NK-92 (cell line): ENCODE measurements around the gene ENDOG.
"Not testable (repeated sequence)": the region's sequence is repeated elsewhere in the genome, so short reads cannot be mapped to it uniquely, and the experiment has no call there.

Source experiments
- DNase-seq: peaks from one replicate; lab custom pipeline; 2025; ENCODE audit not compliant: unreplicated experiment; lab: John Stamatoyannopoulos, UW

The ENDOG gene

GRCh38 chr9:128818099-128818838, at the start of gene ENDOG:
ENDOG (plus strand) TSS chr9:128818500; CDS start chr9:128818685, 185 bp downstream.
- peak; percentile 82 for DNase-seq

- no peak for DNase-seq
Observed at GRCh38 chr9:128768606-128769005, 49.7 kb upstream of the ENDOG start.

GRCh38 chr9:128770286-128771030, 47.8 kb upstream of the ENDOG start:
- no peak for DNase-seq

GRCh38 chr9:128771094-128771721, 47.1 kb upstream of the ENDOG start:
- DNase-seq, result no peak

- DNase-seq, result peak; percentile 36
Observed at GRCh38 chr9:128771745-128772519, 46.4 kb upstream of the ENDOG start, which contains the start of gene ZER1. ZER1 (minus strand) TSS chr9:128771927; CDS start chr9:128755565, 16,362 bp downstream.

- DNase-seq, result no peak
Observed at GRCh38 chr9:128773049-128773448, 45.3 kb upstream of the ENDOG start.

- no peak for DNase-seq
Observed at GRCh38 chr9:128774804-128775203, 43.5 kb upstream of the ENDOG start.

GRCh38 chr9:128780093-128780492, 38.2 kb upstream of the ENDOG start:
- not testable (repeated sequence) for DNase-seq

- no peak for DNase-seq
Observed at GRCh38 chr9:128781187-128782070, 36.9 kb upstream of the ENDOG start.

- no peak for DNase-seq
Observed at GRCh38 chr9:128782669-128783068, 35.6 kb upstream of the ENDOG start.

- DNase-seq, result no peak
Observed at GRCh38 chr9:128785427-128785826, 32.9 kb upstream of the ENDOG start.

- peak; percentile 48 for DNase-seq
Observed at GRCh38 chr9:128786681-128787601, 31.4 kb upstream of the ENDOG start, which contains the start of gene TBC1D13. TBC1D13 (plus strand) TSS chr9:128787253; CDS start chr9:128787354, 101 bp downstream.

GRCh38 chr9:128787659-128788058, 30.6 kb upstream of the ENDOG start:
- DNase-seq, result no peak

GRCh38 chr9:128788445-128788844, 29.9 kb upstream of the ENDOG start:
- no peak for DNase-seq

GRCh38 chr9:128790536-128790935, 27.8 kb upstream of the ENDOG start:
- DNase-seq, result no peak

- no peak for DNase-seq
Observed at GRCh38 chr9:128792134-128792533, 26.2 kb upstream of the ENDOG start.

- no peak for DNase-seq
Observed at GRCh38 chr9:128792978-128793686, 25.2 kb upstream of the ENDOG start.

- not testable (repeated sequence) for DNase-seq
Observed at GRCh38 chr9:128794961-128795360, 23.3 kb upstream of the ENDOG start.
